WTC11 (cell line): ENCODE data around the gene EEF2K. TPM values are rescaled to one million over a fixed set of nuclear protein-coding genes. Genes with fewer than 3 reads are reported as not detected.

Experiments
- ATAC-seq: fragments of 200-7000 bp; cut with Tn5 transposase; 2 replicates; pipeline ENCODE4 v1.10.0; 2021; ENCODE audit warnings: mild to moderate bottlenecking, moderate library complexity
- CTCF ChIA-PET: fragments of 300-600 bp; sonication (Branson Sonifier 250); formaldehyde crosslinking; loops from one replicate; lab custom pipeline; 2021; ENCODE audit warnings: antibody characterized with exemption; lab: Charles Lee
- POLR2A ChIA-PET: fragments of 350-600 bp; sonication (Branson Sonifier 250); formaldehyde crosslinking; loops from one replicate; lab custom pipeline; 2021; ENCODE audit warnings: antibody characterized with exemption; lab: Charles Lee
- DNase-seq: peaks from one replicate; pipeline ENCODE4 v3.0.0; 2021; ENCODE audit warnings: low spot score
- H3K27ac Mint-ChIP-seq: 2 replicates; pipeline ENCODE4 v1.8.0; 2021; ENCODE audit warnings: mixed read lengths
- H3K27me3 Mint-ChIP-seq: 2 replicates; pipeline ENCODE4 v1.8.0; 2021; ENCODE audit warnings: low read depth, mild to moderate bottlenecking, moderate library complexity, mixed read lengths
- H3K36me3 Mint-ChIP-seq: 2 replicates; pipeline ENCODE4 v1.8.0; 2021; ENCODE audit warnings: mixed read lengths
- H3K4me1 Mint-ChIP-seq: 2 replicates; pipeline ENCODE4 v1.8.0; 2022; ENCODE audit warnings: mixed read lengths
- H3K4me3 Mint-ChIP-seq: 2 replicates; pipeline ENCODE4 v1.8.0; 2021; ENCODE audit warnings: mild to moderate bottlenecking, moderate library complexity, mixed read lengths
- H3K9me3 Mint-ChIP-seq: 2 replicates; pipeline ENCODE4 v1.8.0; 2021; ENCODE audit warnings: mixed read lengths
- CREB1 ChIP-seq: sonication (generic); formaldehyde crosslinking; IDR thresholded peaks from 2 replicates; pipeline ENCODE4 v1.8.0; 2023; ENCODE audit warnings: mild to moderate bottlenecking, missing genetic modification reagents
- FOXJ3 ChIP-seq: sonication (generic); formaldehyde crosslinking; IDR thresholded peaks from 2 replicates; pipeline ENCODE4 v1.9.0; 2021; ENCODE audit warnings: missing genetic modification reagents, mild to moderate bottlenecking, borderline replicate concordance
- FOXP1 ChIP-seq: sonication (generic); formaldehyde crosslinking; IDR thresholded peaks from 2 replicates; pipeline ENCODE4 v1.8.0; 2022; ENCODE audit warnings: missing genetic modification reagents, mild to moderate bottlenecking, moderate library complexity, borderline replicate concordance
- GABPB1 ChIP-seq: sonication (generic); formaldehyde crosslinking; IDR thresholded peaks from 2 replicates; pipeline ENCODE4 v1.8.1; 2023; ENCODE audit warnings: mild to moderate bottlenecking, missing genetic modification reagents
- NFATC4 ChIP-seq: fragments of 250-450 bp; sonication (Bioruptor Pico); IDR thresholded peaks from 2 replicates; pipeline ENCODE4 v1.9.0; 2021; ENCODE audit warnings: mild to moderate bottlenecking
- NR3C1 ChIP-seq: sonication (generic); formaldehyde crosslinking; conservative IDR thresholded peaks from 2 replicates; pipeline ENCODE4 v1.8.1; 2023; ENCODE audit warnings: low read depth, mild to moderate bottlenecking, missing genetic modification reagents
- PRRX2 ChIP-seq: fragments of 250-450 bp; sonication (Bioruptor Pico); IDR thresholded peaks from 2 replicates; pipeline ENCODE4 v1.8.0; 2021; ENCODE audit warnings: mild to moderate bottlenecking
- SOX15 ChIP-seq: fragments of 250-450 bp; sonication (Bioruptor Pico); IDR thresholded peaks from 2 replicates; pipeline ENCODE4 v1.9.0; 2021; ENCODE audit warnings: mild to moderate bottlenecking
- ZNF219 ChIP-seq: sonication (generic); formaldehyde crosslinking; IDR thresholded peaks from 2 replicates; pipeline ENCODE4 v1.8.0; 2023; ENCODE audit warnings: missing genetic modification reagents, mild to moderate bottlenecking, borderline replicate concordance
- total RNA-seq: library from RNA; stranded (reverse); gene quantifications from 3 replicates; pipeline ENCODE4 v1.2.3, GENCODE V29; 2021
- TF ChIP-seq, protein P1 (sequence below): sonication (generic); formaldehyde crosslinking; IDR thresholded peaks from 2 replicates; pipeline ENCODE4 v1.8.1; 2023; ENCODE audit warnings: mild to moderate bottlenecking, moderate library complexity, missing genetic modification reagents
- TF ChIP-seq, protein P2 (sequence below): sonication (generic); formaldehyde crosslinking; IDR thresholded peaks from 2 replicates; pipeline ENCODE4 v1.8.0; 2022; ENCODE audit warnings: mild to moderate bottlenecking, missing genetic modification reagents
- TF ChIP-seq, protein P3 (sequence below): fragments of 250-450 bp; sonication (Bioruptor Pico); IDR thresholded peaks from 2 replicates; pipeline ENCODE4 v2.1.2; 2022; ENCODE audit warnings: mild to moderate bottlenecking, moderate library complexity
- TF ChIP-seq, protein P4 (sequence below): sonication (generic); formaldehyde crosslinking; IDR thresholded peaks from 2 replicates; pipeline ENCODE4 v1.8.1; 2023; ENCODE audit warnings: mild to moderate bottlenecking, missing genetic modification reagents, moderate library complexity
- TF ChIP-seq, protein P5 (sequence below): fragments of 250-450 bp; sonication (Bioruptor Pico); IDR thresholded peaks from 2 replicates; pipeline ENCODE4 v1.9.0; 2021; ENCODE audit warnings: mild to moderate bottlenecking
- TF ChIP-seq, protein P6 (sequence below): sonication (generic); formaldehyde crosslinking; IDR thresholded peaks from 2 replicates; pipeline ENCODE4 v1.8.1; 2023; ENCODE audit warnings: mild to moderate bottlenecking, missing genetic modification reagents, moderate library complexity
- TF ChIP-seq, protein P7 (sequence below): fragments of 250-450 bp; sonication (Bioruptor Pico); IDR thresholded peaks from 2 replicates; pipeline ENCODE4 v1.9.0; 2021; ENCODE audit warnings: mild to moderate bottlenecking
- TF ChIP-seq, protein P8 (sequence below): fragments of 250-450 bp; sonication (Bioruptor Pico); IDR thresholded peaks from 2 replicates; pipeline ENCODE4 v1.8.0; 2021; ENCODE audit warnings: mild to moderate bottlenecking

Gene EEF2K
- total RNA-seq, 1 experiment from 2014 or later: 26.7 TPM

DNA sequence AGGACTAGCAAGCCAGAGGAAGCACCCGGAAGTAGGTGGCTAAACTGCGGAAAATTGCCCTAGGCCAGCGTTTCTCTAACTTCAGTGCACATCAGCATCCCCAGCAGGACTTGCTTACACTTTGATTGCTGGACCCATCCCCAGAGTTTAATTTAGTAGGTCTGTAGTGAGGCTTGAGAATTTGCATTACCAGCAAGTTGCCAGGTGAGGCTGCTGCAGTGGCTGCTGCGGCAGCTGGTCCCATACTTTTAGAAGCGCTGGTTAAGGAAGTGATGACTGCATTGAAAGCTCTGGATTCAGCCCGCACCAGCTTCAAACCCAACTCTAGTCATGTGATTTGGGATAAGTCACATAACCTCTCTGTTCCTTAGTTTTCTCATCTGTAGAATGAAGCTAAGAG is 4.2 kb downstream of the EEF2K start (continued):
- TF ChIP-seq, protein P1, sequence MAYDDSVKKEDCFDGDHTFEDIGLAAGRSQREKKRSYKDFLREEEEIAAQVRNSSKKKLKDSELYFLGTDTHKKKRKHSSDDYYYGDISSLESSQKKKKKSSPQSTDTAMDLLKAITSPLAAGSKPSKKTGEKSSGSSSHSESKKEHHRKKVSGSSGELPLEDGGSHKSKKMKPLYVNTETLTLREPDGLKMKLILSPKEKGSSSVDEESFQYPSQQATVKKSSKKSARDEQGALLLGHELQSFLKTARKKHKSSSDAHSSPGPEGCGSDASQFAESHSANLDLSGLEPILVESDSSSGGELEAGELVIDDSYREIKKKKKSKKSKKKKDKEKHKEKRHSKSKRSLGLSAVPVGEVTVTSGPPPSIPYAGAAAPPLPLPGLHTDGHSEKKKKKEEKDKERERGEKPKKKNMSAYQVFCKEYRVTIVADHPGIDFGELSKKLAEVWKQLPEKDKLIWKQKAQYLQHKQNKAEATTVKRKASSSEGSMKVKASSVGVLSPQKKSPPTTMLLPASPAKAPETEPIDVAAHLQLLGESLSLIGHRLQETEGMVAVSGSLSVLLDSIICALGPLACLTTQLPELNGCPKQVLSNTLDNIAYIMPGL (CRISPR knock-in tag): no peak
- TF ChIP-seq, protein P2, sequence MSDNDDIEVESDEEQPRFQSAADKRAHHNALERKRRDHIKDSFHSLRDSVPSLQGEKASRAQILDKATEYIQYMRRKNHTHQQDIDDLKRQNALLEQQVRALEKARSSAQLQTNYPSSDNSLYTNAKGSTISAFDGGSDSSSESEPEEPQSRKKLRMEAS (CRISPR knock-in tag): no peak
- no peak for TF ChIP-seq GABPB1 (CRISPR knock-in tag)
- TF ChIP-seq, protein P3, sequence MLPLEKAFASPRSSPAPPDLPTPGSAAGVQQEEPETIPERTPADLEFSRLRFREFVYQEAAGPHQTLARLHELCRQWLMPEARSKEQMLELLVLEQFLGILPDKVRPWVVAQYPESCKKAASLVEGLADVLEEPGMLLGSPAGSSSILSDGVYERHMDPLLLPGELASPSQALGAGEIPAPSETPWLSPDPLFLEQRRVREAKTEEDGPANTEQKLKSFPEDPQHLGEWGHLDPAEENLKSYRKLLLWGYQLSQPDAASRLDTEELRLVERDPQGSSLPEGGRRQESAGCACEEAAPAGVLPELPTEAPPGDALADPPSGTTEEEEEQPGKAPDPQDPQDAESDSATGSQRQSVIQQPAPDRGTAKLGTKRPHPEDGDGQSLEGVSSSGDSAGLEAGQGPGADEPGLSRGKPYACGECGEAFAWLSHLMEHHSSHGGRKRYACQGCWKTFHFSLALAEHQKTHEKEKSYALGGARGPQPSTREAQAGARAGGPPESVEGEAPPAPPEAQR (CRISPR knock-in tag): no peak

DNA sequence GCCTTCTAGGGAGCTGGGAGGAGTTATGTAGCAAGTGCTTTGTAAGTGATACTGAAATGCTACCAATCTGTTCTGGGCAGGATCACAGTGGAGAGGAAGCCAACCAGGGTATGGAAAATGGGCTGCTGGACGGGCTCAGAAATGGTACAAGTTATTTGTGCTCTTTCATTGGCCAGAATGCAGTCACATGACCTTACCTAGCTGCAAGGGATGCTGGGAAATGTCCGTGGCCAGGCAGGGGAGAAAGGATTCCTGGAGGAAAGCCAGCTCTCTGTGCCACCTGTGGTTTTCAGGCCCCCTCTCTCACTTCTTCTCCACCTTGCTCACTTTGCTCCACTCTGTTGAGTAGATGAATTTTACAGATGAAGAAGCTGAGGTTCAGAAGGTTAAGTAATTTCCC is 4.8 kb downstream of the EEF2K start:
- H3K4me1 Mint-ChIP-seq: peaks cover 14% of the 10 kb centered on the region
- CTCF ChIA-PET: interaction anchor here (1.2 kb wide), 1 partner anchor 90 kb away, joined by 3 read pairs; no protein-coding TSS in a partner anchor
- no peak overlapping the region for H3K27ac Mint-ChIP-seq
- POLR2A ChIA-PET: interaction anchor here (0.9 kb wide), 1 partner anchor 10 kb away, joined by 3 read pairs; no protein-coding TSS in a partner anchor
- H3K4me3 Mint-ChIP-seq: no peak overlapping the region
- no peaks in the 10 kb centered on the region for H3K27me3 Mint-ChIP-seq
- ATAC-seq (no peak), DNase-seq (no peak)
- H3K36me3 Mint-ChIP-seq: peaks cover 43% of the 10 kb centered on the region
- peaks cover 20% of the 10 kb centered on the region for H3K9me3 Mint-ChIP-seq
- TF ChIP-seq, protein P4, sequence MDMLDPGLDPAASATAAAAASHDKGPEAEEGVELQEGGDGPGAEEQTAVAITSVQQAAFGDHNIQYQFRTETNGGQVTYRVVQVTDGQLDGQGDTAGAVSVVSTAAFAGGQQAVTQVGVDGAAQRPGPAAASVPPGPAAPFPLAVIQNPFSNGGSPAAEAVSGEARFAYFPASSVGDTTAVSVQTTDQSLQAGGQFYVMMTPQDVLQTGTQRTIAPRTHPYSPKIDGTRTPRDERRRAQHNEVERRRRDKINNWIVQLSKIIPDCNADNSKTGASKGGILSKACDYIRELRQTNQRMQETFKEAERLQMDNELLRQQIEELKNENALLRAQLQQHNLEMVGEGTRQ (CRISPR knock-in tag): peak; percentile 65; the same call in 1 of the 2 replicates
- TF ChIP-seq NR3C1 (CRISPR knock-in tag): no peak

DNA sequence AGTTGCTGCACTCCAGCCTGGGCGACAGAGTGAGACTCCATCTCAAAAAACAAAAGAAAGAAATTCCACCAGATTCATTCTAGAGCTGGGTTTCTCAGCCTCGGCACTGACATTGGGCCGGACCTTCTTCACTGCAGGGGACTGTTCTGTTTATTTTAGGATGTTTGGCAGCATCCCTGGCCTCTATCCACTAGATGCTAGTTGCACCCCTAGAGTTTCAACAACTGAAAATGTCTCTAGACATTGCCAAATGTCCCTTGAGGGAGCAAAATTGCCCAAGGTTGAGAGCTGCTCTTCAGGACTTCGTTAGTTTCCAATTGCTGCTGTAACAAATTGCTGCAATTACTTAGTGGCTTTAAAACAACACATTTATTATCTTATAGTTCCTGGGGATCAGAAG is 7.2 kb downstream of the EEF2K start:
- POLR2A ChIA-PET: interaction anchor here (0.6 kb wide), 1 partner anchor 29 kb away, joined by 4 read pairs; no protein-coding TSS in a partner anchor
- H3K27me3 Mint-ChIP-seq: no peaks in the 10 kb centered on the region
- peaks cover 20% of the 10 kb centered on the region for H3K9me3 Mint-ChIP-seq

More for the DNA sequence above, 7.2 kb downstream of the EEF2K start:
- CTCF ChIA-PET: interaction anchor here (1.5 kb wide), 1 partner anchor 85 kb away, joined by 3 read pairs; no protein-coding TSS in a partner anchor
- H3K36me3 Mint-ChIP-seq: peaks cover 43% of the 10 kb centered on the region
- peaks cover 9% of the 10 kb centered on the region for H3K4me1 Mint-ChIP-seq
- no peak overlapping the region for H3K4me3 Mint-ChIP-seq
- H3K27ac Mint-ChIP-seq: no peak overlapping the region
- DNase-seq (no peak), ATAC-seq (no peak)
- TF ChIP-seq PRRX2 (no peak), CREB1 (CRISPR knock-in tag) (no peak), SOX15 (CRISPR knock-in tag) (no peak), NFATC4 (CRISPR knock-in tag) (no peak), FOXP1 (CRISPR knock-in tag) (no peak), FOXJ3 (CRISPR knock-in tag) (no peak), ZNF219 (CRISPR knock-in tag) (no peak)
- TF ChIP-seq, protein P5, sequence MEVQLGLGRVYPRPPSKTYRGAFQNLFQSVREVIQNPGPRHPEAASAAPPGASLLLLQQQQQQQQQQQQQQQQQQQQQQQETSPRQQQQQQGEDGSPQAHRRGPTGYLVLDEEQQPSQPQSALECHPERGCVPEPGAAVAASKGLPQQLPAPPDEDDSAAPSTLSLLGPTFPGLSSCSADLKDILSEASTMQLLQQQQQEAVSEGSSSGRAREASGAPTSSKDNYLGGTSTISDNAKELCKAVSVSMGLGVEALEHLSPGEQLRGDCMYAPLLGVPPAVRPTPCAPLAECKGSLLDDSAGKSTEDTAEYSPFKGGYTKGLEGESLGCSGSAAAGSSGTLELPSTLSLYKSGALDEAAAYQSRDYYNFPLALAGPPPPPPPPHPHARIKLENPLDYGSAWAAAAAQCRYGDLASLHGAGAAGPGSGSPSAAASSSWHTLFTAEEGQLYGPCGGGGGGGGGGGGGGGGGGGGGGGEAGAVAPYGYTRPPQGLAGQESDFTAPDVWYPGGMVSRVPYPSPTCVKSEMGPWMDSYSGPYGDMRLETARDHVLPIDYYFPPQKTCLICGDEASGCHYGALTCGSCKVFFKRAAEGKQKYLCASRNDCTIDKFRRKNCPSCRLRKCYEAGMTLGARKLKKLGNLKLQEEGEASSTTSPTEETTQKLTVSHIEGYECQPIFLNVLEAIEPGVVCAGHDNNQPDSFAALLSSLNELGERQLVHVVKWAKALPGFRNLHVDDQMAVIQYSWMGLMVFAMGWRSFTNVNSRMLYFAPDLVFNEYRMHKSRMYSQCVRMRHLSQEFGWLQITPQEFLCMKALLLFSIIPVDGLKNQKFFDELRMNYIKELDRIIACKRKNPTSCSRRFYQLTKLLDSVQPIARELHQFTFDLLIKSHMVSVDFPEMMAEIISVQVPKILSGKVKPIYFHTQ (CRISPR knock-in tag): no peak
- TF ChIP-seq, protein P6, sequence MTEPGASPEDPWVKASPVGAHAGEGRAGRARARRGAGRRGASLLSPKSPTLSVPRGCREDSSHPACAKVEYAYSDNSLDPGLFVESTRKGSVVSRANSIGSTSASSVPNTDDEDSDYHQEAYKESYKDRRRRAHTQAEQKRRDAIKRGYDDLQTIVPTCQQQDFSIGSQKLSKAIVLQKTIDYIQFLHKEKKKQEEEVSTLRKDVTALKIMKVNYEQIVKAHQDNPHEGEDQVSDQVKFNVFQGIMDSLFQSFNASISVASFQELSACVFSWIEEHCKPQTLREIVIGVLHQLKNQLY (CRISPR knock-in tag): no peak
- TF ChIP-seq, protein P7, sequence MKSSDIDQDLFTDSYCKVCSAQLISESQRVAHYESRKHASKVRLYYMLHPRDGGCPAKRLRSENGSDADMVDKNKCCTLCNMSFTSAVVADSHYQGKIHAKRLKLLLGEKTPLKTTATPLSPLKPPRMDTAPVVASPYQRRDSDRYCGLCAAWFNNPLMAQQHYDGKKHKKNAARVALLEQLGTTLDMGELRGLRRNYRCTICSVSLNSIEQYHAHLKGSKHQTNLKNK (CRISPR knock-in tag): no peak
- TF ChIP-seq, protein P8, sequence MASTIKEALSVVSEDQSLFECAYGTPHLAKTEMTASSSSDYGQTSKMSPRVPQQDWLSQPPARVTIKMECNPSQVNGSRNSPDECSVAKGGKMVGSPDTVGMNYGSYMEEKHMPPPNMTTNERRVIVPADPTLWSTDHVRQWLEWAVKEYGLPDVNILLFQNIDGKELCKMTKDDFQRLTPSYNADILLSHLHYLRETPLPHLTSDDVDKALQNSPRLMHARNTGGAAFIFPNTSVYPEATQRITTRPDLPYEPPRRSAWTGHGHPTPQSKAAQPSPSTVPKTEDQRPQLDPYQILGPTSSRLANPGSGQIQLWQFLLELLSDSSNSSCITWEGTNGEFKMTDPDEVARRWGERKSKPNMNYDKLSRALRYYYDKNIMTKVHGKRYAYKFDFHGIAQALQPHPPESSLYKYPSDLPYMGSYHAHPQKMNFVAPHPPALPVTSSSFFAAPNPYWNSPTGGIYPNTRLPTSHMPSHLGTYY (CRISPR knock-in tag): no peak
